ENCODE results near the gene PPP1R11.

PPP1R11 gene

DNA sequence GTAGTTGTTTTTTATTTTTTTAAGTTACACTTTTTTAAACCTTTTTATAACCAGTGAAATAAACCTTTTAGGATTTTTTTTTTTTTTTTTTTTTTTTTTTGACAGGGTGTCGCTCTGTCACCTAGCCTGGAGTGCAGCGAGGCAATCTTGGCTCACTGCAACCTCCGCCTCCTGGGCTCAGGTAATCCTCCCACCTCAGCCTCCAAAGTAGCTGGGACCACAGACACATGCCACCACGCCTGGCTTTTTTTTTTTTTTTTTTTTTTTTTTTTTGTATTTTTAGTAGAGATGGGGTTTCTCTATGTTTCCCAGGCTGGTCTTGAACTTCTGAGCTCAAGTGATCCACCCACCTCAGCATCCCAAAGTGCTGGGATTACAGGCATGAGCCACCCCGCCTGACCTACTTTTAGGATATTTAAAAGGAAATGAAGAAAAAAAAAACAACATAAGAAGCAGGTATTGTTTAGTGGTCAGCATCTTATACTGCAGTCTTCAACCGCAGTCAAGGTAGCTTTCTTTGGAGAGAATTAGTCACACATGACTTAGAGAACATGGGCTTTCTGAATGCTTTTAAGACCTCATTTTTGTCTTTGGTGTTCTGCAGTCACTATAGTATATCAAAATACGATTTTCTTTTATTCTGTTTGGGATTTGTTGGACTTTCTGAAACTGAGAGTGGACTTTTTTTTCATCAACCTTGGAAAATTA, 4.4 kb upstream of the PPP1R11 start:
- DNase-seq = no peak

DNA sequence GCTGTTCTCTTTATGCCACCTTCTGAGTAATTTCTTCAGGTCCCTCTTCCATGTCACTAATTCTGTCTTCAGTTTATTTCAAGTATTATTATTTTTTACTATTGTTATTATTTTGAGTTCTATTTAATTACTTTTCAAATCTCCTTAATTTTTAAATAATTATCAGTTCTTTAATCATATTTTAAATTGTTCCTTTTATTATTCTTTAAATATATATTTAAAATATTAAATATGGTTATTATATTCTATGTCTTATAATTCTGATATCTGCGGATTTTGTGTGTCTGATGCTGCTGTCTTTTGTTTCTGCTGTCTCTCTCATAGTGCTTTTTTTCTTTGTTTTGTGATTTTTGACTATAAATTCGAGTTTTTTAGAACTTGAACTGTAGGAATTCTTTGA, 3.7 kb upstream of the PPP1R11 start:
- no peak for DNase-seq

DNA sequence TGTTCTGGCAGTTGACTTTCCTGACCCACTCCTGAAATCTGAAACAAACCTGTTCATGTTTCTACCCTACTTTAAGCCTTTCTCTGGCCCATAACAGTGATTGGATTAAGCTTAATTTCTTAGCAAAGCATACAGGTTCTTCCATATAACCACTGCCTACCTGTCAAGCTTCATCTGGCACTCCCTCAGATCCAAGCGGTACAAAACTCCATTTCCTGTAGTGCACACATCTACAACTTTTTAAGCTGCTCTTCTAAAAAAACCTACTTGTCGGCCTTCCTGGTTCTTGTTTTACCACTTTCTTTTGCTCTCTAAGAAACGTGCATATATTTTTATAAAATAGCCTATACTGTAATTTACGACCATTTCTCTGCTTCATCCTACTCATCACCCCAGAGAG, 916 bp upstream of the PPP1R11 start:
- DNase-seq = no peak

DNA sequence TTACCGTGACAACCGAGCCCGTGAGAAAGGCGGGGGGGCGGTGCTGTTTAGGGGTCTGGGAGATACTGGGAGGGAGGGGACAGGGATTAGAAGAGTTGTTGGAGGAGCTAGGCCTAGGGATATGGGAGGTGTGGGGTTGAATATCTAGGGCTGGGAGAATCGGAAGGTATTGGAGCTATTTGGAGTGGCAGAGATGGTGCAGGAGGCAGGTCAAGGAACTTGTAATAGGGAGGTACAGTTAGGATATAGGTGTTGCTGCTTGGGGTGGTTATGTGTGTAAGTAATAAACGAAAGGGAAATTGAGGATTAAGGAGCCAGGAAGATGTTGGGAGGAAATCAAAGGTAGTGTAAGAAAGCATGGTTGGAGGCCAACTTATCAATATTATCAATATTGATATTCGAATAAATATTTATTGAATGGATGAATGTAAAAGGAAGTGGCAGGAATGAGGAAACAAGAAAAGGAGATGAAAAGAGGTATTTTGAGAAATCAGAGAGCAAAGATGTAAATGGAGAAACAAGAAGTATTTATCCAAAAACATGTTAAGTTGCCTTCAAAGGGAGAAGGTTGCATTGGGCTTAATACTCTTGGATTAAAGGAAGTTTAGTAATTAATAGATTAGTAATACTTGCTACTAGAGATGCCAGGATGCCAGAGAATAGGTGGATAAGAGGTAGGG, 602 bp downstream of the PPP1R11 start:
- no peak for DNase-seq

DNA sequence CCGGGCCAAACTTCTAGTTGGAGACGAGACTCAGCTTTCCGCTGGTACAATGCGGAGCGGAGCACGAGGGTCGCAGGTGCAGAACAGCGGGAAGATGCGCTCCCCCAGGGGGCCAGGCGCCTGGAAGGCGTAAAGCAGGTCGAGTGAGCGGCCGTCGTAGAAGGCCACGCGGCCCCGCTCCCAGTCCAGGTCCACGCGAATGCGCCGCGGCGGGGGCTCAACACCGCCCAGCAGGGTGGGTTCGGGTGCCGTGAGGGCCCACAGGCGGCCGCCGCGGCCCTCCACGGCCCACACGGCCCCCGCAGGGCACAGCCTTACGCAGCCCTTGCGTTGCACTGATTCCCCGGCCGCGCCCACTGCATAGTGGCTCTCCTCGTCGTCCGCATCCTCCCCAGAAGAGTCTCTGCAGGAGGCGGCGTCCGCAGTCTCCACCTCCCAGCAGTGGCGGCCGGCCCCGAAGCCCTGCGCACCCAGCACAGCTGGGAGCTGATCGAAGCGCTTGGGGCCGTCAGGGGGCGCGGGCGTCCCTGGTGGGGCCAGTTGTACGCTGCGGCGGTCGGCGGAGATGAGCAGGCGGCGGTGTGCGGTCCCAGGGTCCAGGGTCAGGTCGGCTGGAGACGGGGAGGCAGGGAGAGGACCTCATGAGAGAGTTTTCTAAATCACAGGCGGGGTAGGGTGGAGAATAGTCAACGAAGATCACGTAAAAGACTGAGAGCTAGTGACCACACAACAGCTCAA, 4.3 kb downstream of the PPP1R11 start:
- no peak for DNase-seq

DNA sequence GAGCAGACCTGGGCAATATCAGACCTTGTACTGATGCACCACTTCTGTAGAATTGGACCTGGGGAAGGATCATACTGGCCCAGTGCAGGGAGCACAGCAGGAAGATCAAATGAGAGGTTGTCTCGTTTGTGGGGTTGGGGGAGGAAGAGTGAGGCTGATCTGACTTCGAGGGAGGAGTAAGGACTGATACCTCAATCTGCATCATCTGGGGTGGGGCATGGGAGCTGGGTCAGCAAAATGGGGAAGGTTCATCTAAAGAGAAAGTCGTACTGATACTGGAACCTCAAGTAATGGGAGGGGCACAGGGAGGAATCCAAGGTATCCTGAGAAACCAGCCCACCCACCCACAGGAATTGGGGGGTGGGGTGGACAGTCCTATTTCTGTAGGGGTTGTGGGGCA, 4.9 kb downstream of the PPP1R11 start:
- no peak for DNase-seq

DNA sequence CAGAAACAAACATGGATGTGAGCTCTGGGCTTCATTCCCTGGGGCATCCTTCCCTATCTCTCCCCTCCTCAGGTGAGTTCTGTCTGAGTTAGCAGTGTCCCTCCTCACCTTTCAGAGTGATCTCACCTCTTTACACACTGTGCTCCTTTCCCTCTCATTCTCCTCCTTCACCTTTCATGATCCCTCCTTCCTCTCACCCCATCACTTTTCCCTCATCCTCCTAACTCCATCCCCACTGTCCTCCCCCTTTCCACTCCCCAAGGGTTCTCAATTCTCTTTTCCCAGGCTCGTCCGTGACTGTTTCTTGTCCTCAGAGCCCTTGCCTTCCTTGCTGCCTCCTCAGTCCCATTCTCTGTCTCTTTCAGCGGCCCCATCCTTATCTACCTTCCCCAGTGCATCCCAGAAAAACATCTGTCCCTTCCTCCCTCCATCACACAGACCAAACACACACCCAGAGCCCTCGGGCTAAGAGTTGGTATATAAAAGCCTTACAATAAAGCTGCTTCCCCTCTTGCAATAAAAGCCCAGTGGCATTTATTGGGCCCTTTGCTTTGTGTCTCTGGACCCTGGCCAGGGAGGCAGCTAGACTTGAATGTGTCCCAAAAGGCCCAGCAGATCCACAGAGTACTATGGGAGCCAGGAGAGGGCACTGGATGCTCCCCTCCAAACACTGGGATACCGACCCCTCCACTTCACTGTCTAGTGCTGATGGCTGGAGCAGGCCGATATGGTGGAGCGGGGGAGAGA, 6.7 kb downstream of the PPP1R11 start:
- DNase-seq = no peak

DNA sequence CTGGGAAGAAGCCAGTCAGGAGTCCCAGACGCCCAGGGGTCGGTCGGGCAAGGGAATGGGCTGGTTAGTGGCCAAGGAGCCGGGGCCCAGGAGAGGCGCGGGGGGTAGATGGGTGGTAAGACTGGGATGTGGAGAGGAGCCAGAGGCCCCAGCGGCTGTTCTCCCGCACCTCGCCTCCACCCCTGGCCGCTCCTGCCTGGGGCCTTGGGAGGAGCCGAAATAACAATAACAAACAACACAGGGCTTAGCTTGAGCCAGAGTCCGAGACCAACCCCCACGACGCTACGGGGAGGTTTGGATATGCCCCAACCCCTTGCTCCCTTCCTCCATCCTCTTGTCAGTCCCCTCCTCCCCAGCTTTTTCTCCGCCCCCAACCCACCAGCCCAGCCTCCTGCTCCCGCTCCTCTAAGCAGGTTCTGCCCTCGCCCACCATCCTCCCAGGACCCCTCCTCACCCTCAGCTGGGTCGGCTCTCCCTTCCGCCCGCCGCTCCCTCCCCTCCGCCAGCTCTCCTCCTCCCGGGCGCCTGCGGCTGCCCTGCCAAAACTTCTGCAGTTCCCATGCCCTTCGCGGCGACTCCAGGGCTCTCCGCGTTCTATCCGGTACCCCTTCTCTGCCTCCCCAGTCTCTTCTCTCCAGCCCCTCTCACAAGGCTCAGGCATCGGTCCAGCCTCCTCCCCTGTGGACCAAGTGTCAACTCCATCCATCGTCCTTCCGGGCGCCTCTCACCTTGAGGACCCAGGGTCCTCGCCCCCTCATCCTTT, 7.5 kb downstream of the PPP1R11 start:
- no peak for DNase-seq

DNA sequence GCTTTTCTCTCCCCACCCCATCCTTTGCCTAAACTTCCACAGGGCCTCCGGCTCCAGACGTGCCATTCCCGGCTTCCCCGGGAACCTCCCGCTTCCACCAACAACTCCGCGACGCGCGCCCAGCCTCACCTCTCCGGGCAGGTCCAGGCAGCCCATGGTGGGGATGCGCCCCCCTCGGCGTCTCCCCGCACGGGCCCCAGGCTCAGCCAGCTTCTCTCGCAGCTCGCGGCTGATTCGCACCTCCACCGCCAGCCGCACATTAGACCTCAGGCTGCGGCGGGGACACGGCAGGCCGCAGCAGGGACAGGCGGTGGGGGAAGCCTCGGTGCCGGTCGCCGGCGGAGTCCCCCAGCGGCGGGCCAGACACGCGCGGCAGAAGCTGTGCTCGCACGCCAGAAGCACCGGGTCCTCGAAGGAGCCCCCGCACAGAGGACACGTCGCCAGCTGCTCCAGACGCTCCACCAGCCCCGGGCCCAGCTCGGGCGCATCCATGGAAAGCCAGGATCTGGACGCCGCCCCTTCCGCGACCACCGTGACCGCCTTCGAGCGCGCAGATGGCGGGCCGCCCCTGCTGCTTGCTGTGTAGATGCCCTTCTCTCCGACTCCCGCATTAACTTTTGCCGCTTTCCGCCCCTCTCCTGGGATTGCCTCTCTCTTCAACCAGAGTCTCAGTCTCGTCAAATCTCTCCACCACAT, 8.2 kb downstream of the PPP1R11 start, which contains the start of gene RNF39:
TSS of gene RNF39 (minus strand) at position 676 of the 696 bp plus-strand sequence. CDS start at position 492, 184 bp downstream.
- DNase-seq = no peak

DNA sequence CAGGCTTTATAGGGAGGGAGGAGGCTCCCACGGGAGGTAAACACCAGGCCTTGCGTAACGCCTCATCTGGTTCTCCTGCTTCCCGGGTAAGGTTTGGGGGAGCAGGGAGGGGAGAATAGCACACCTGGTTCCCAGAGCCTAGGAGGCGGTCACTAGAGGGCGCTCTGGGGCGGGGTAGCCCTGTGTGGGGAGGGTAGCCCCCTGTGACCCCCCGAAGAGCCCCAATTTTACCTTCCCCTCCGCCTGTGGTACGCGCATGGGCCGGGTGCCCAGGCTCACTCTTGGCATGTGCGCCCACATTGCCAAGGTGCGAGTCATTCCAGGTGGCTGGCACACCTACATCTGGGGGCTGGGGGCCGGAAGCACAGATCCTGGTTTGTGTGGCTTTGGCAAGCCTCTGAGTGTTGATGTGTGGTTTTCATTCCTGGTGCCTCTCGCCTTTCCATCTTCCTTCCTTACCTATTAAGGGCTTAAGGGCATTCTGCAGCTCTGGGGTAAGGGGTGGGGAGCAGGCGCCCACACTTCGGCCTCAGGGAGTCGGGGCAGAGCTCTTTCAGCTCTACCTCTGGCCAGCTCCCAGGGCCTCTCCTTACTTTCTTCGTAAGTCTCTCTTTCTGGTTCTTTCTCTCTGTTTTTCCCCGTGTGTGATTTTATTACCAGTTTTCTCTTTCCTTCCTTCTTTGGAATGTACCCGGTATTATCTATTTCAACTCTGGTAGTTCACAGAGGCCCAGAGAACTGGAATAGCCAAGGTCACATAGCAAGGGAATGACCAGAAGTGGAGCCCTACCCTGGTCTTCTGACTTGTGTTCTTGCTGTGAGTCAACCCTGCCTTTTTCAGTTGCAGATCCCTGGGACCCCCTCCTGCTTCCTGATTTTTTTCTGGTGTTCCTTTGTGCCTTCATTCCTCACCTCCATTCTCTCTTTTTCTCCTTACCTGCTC, 9.1 kb downstream of the PPP1R11 start:
- DNase-seq = no peak

DNA sequence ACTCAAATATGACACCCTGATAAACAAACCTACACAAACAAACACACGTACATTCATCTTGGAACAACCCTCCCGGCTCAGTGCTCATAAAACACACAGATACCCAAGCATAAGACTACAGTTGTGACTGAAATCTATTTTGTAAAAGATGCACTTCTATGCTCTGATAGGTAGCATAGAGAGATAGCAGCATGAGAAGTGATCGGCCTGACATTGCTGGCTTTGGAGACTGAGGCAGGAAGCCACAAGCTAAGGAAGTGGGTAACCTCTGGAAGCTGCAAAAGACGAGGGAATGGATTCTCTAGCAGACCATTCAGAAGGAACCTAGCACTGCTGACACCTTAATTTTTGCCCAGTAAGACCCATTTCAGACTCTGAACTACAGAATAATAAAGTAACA, 10.2 kb downstream of the PPP1R11 start:
- DNase-seq = no peak

DNA sequence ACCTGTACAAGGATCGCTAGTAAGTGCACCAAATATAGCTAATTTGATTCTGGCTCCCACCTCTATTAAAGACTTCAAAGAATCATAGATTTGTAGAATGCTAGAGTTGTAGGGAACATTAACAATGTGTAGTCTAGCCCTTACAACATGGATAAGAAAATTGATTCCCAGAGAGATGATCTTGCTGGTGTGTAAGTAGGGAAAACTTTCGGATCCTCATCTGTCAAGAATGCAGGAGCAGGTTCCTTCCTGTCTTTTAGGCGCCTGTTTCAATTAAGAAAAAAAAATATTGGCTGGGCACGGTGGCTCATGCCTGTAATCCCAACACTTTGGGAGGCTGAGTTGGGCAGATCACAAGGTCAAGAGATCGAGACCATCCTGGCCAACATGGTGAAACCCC, 20.9 kb downstream of the PPP1R11 start:
- no peak for DNase-seq

DNA sequence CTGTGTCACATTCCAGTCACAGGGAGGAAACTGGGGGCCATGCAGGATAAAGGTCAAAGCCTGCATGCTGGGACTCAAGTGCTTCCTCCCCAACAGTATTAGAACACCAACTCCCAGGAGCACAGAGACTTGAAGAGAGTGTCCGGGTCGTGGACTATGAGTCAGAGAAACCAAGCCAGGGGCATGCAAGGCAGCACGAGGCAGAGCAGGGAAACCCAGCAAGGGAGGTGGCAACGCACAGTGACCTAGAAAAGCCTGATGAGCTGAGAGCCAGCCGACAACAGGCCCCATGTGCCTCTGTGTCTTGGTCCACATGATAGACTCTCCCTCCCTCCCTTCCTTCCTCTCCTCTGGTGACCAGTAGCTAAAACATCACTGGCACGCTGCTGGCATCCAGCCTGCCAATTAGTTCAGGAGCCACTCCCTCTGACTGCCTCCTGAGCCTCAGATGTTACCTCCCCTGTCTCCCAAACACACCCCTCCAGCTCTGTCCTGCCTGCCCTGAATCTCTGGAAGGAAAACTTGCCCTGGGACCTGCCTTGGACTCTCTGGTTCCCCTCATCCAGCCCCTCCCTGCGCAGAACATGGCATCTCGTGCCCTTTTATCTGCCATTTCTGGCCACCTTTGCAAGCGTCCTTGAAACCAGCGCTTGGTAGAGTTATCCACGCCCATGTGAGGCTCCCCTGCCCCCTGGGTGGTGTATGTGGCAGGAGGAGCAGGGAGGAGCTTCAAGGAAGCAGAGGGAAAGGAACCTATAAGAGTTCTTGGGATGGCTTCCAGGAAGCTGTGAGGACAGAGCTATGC, 24.8 kb downstream of the PPP1R11 start:
- no peak for DNase-seq

DNA sequence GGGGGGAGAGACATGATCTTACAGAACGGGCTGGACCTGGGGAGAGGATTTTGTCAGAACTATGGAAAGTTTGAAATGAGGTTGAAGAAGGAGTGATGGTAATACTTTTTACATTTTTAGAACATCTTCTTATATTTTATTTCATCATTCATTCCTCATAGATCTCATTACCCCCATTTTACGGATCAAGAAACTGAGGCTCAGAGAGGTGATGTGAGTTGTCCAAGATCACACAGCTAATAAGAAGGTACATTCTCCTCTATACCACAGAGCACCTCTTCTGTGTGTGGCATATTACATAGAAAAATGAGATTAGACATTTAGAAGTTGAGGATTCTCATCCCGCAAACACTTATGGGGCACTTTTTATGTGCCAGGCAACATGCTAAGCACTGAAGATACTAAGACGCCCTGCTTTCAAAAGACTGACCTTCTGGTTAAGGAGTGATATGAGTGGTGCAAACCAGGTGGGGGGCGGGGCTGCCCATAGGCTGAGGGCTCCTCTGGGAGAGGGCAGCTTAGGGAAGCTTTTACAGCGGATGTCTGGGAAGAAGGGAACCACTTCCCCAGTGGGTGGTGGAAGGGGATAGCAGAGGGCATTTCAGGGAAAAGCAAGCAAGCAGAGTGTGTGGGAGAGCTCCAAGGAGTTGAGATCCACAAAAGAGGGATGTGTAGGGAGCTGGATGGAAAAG, 26.0 kb downstream of the PPP1R11 start:
- DNase-seq = no peak

DNA sequence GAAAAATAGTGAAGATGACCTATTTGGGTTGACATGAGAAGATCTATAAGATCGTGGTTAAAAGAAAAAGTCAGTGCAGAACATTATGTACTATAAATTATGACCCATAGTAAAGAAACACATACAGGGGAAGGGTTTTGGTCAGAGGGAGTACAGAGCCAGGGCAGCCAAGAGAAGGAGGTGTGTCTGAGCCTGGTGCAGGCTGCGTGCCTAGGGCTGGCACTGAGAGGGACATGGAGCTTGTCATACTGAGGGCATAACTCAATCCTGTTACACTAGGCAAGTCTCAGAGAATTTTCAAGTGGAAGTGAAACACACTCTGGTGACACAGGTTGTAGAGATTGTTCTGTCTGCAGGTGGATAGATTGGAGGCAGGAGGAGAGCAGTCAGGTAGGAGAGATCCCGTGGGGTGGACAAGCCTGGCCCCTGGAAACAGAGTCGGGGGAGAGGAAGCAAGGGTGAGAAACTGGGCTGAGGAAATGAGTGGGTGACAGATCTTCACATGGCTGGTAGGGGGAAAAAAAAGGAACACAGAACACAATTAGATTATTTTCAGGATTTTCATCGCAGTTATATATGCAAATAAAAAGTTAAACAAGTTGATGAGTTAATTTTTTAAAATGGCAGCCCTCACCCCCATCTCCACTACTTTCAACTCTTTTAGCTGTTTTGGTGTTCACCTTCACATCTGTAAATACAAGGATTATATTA, 27.1 kb downstream of the PPP1R11 start:
- DNase-seq = no peak

DNA sequence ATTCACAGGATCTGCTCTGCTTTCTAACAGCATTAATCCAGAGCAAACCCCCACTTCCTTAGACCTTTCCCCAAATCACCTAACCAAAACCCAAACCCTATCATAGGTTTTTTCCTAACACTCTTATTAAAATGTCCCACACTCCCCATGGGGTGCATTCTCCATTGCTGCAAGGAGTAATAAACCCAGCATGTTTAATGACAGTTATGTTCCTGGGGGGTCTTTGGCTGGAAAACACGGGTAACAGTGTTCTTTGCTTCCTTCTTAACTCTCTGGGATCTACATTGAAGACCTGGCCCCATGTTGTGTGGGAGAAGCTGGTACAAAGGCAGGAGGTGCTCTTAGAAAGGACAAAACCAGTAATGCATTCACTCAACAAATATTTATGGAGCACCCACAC, 29.8 kb downstream of the PPP1R11 start:
- DNase-seq = no peak

DNA sequence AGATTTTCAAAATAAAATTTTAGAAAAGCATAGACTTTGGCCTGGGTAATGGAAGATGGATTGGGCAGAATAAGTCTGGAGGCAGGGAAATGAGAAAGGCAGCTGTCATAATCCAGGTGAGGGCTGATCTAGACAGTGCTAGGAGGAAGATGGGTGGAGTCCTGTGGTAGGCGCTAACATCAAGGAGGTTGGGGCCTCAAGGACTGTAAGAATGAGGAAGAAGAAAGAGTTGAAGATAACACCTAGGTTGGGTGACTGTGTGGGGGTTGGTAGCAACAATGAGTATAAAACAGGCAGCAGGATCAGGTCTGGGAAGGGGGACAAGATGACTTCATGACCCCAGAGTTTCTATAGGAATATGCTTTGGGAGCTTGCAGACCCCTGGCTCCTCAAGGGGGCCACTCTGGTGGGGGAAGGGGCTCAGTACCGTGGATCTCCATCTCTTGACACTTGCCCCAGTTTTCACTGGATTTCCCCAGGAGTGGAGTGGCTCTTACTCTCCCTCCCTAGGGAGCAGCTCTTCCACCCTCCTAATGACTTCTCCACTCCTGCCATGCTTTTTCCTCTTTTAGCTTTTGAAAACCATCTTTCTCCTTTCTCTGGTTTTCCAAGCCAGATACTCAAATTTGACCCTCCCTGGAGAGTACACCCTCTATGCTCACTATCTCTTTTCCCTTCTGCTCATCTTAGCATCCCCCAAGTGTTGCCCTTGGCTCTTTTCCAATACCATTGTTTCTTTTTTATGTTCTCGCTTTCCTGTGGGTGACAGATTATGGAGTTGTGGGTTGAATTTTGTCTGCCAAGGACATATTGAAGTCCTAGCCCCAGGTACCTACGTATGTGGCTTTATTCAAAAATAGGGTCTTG, 31.1 kb downstream of the PPP1R11 start:
- no peak for DNase-seq
